Measurements from ENCODE around the gene LGALS7B.

The LGALS7B gene

GRCh38 chr19:38743394-38744297 is 45.4 kb upstream of the LGALS7B start:
- TF ChIP-seq CTCF (IDR thresholded peaks at IDR 0.05) = no peak

- no peak for TF ChIP-seq CTCF (IDR thresholded peaks at IDR 0.05)
These were observed 44.7 kb upstream of the LGALS7B start, which contains the start of gene CAPN12 for GRCh38 chr19:38744298-38744681. TSS of gene CAPN12 (minus strand) at chr19:38744474. CDS start at chr19:38744165, 309 bp downstream.

GRCh38 chr19:38744874-38745273 is 44.1 kb upstream of the LGALS7B start:
- no peak for TF ChIP-seq CTCF (IDR thresholded peaks at IDR 0.05)

GRCh38 chr19:38745316-38745715 is 43.7 kb upstream of the LGALS7B start:
- no peak for TF ChIP-seq CTCF (IDR thresholded peaks at IDR 0.05)

- TF ChIP-seq CTCF (IDR thresholded peaks at IDR 0.05) = no peak
These were observed 29.4 kb upstream of the LGALS7B start for GRCh38 chr19:38759590-38760003.

- TF ChIP-seq CTCF (IDR thresholded peaks at IDR 0.05) = no peak
These were observed 25.2 kb upstream of the LGALS7B start for GRCh38 chr19:38763795-38764220.

- no peak for TF ChIP-seq CTCF (IDR thresholded peaks at IDR 0.05)
These were observed 23.8 kb upstream of the LGALS7B start for GRCh38 chr19:38765214-38765613.
